HEK293 (cell line): Measurements from ENCODE around the gene CAB39L.
A peak's percentile ranks its signal among the peaks of the same experiment; 100 is the strongest.

Source experiments
- KLF1 ChIP-seq: fragments of 450-650 bp; formaldehyde crosslinking; IDR thresholded peaks from 2 replicates; pipeline ENCODE4 v1.5.1; 2016; ENCODE audit warnings: missing biosample characterization, missing genetic modification characterization
- ZBTB17 ChIP-seq: fragments of 450-650 bp; formaldehyde crosslinking; IDR thresholded peaks from 2 replicates; pipeline ENCODE4 v1.5.1; 2016; ENCODE audit warnings: missing biosample characterization, missing genetic modification characterization
- ZFP69B ChIP-seq: fragments of 450-650 bp; formaldehyde crosslinking; IDR thresholded peaks from 2 replicates; pipeline ENCODE4 v1.5.1; 2016; ENCODE audit warnings: missing biosample characterization, missing genetic modification characterization
- ZIC2 ChIP-seq: fragments of 450-650 bp; formaldehyde crosslinking; IDR thresholded peaks from 2 replicates; pipeline ENCODE4 v1.5.1; 2016; ENCODE audit warnings: missing biosample characterization, missing genetic modification characterization
- ZNF19 ChIP-seq: fragments of 450-650 bp; formaldehyde crosslinking; IDR thresholded peaks from 2 replicates; pipeline ENCODE4; 2016; ENCODE audit warnings: missing biosample characterization, missing genetic modification characterization, low read depth
- ZNF211 ChIP-seq: fragments of 450-650 bp; formaldehyde crosslinking; IDR thresholded peaks from 2 replicates; pipeline ENCODE4 v1.5.1; 2016; ENCODE audit warnings: low read depth, missing biosample characterization, missing genetic modification characterization
- ZNF24 ChIP-seq: fragments of 450-650 bp; formaldehyde crosslinking; IDR thresholded peaks from 2 replicates; pipeline ENCODE4 v1.5.1; 2016; ENCODE audit warnings: missing biosample characterization, missing genetic modification characterization
- ZNF501 ChIP-seq: fragments of 450-650 bp; formaldehyde crosslinking; IDR thresholded peaks from 2 replicates; pipeline ENCODE4 v1.5.1; 2016; ENCODE audit warnings: missing biosample characterization, missing genetic modification characterization
- ZNF555 ChIP-seq: fragments of 450-650 bp; formaldehyde crosslinking; conservative IDR thresholded peaks from 2 replicates; pipeline ENCODE4 v1.5.1; 2017; ENCODE audit warnings: missing biosample characterization, mild to moderate bottlenecking, missing genetic modification characterization, inconsistent platforms
- ZNF561 ChIP-seq: fragments of 450-650 bp; IDR thresholded peaks from 2 replicates; pipeline ENCODE4 v1.5.1; 2018; ENCODE audit warnings: missing biosample characterization, missing genetic modification characterization, borderline replicate concordance
- ZNF660 ChIP-seq: fragments of 450-650 bp; IDR thresholded peaks from 2 replicates; pipeline ENCODE4 v1.5.1; 2018; ENCODE audit warnings: missing biosample characterization, mild to moderate bottlenecking, missing genetic modification characterization
- ZNF747 ChIP-seq: fragments of 450-650 bp; formaldehyde crosslinking; IDR thresholded peaks from 2 replicates; pipeline ENCODE4 v1.5.1; 2016; ENCODE audit warnings: missing biosample characterization, missing genetic modification characterization
- ZSCAN23 ChIP-seq: fragments of 450-650 bp; formaldehyde crosslinking; IDR thresholded peaks from 2 replicates; pipeline ENCODE4 v1.5.1; 2016; ENCODE audit warnings: missing biosample characterization, missing genetic modification characterization
- TF ChIP-seq, protein P1 (sequence below): fragments of 450-650 bp; formaldehyde crosslinking; IDR thresholded peaks from 2 replicates; pipeline ENCODE4 v1.5.1; 2016; ENCODE audit warnings: missing biosample characterization, missing genetic modification characterization
- TF ChIP-seq, protein P2 (sequence below): fragments of 450-650 bp; formaldehyde crosslinking; IDR thresholded peaks from 2 replicates; pipeline ENCODE4 v1.5.1; 2016; ENCODE audit warnings: missing biosample characterization, missing genetic modification characterization
- TF ChIP-seq, protein P3 (sequence below): fragments of 450-650 bp; formaldehyde crosslinking; IDR thresholded peaks from 2 replicates; pipeline ENCODE4 v1.5.1; 2017; ENCODE audit warnings: missing biosample characterization, mild to moderate bottlenecking, missing genetic modification characterization, moderate library complexity
- TF ChIP-seq, protein P4 (sequence below): fragments of 450-650 bp; formaldehyde crosslinking; IDR thresholded peaks from 2 replicates; pipeline ENCODE4 v1.5.1; 2017; ENCODE audit warnings: missing biosample characterization, missing genetic modification characterization
- TF ChIP-seq, protein P5 (sequence below): fragments of 450-650 bp; formaldehyde crosslinking; IDR thresholded peaks from 2 replicates; pipeline ENCODE4 v1.5.1; 2016; ENCODE audit warnings: missing biosample characterization, missing genetic modification characterization
- TF ChIP-seq, protein P6 (sequence below): fragments of 450-650 bp; formaldehyde crosslinking; IDR thresholded peaks from 2 replicates; pipeline ENCODE4 v1.5.1; 2016; ENCODE audit warnings: missing biosample characterization, missing genetic modification characterization
- TF ChIP-seq, protein P7 (sequence below): fragments of 450-650 bp; formaldehyde crosslinking; IDR thresholded peaks from 2 replicates; pipeline ENCODE4 v1.5.1; 2016; ENCODE audit warnings: missing biosample characterization, missing genetic modification characterization

Gene CAB39L

DNA sequence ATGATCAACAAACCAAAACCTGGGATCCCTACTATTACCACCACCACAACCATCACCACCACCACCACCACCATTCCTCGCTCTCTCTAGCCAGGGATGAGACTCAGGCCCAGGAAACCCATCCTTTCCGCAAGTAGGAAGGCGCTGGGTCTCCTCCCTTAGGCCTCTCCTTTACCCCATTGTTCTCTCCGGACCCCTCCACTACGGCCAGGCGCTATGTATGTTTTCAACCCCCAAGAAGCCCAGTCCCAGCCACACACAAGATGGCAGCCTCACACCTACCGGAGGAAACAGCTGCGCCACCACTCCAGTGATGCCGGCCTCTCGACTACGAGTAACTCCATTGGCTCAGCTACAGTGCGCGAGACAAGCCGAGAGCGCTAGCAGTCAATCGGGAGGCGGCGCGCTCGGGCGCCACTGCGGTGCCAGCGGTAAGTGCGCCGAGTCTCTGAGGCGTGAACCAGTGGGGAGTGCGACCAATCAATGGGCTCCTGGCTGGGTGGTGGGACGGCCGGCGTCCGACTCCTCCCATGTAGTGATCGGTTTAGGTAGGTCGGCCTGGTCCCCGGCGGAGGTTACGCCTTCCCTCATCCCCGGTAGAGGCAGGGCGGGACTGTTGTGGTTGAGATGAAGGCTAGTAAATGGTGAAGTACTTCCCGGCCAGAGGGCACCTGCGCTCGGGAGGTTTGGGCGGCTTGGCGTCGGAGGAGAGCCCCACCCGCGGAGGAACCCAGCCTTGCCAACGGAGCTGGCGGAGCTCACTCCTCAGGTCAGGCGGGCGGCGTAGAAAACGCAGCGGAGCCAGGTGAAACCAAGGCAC lies at the start of gene CAB39L, which contains the start of gene SETDB2 (continued):
- TF ChIP-seq, protein P1, sequence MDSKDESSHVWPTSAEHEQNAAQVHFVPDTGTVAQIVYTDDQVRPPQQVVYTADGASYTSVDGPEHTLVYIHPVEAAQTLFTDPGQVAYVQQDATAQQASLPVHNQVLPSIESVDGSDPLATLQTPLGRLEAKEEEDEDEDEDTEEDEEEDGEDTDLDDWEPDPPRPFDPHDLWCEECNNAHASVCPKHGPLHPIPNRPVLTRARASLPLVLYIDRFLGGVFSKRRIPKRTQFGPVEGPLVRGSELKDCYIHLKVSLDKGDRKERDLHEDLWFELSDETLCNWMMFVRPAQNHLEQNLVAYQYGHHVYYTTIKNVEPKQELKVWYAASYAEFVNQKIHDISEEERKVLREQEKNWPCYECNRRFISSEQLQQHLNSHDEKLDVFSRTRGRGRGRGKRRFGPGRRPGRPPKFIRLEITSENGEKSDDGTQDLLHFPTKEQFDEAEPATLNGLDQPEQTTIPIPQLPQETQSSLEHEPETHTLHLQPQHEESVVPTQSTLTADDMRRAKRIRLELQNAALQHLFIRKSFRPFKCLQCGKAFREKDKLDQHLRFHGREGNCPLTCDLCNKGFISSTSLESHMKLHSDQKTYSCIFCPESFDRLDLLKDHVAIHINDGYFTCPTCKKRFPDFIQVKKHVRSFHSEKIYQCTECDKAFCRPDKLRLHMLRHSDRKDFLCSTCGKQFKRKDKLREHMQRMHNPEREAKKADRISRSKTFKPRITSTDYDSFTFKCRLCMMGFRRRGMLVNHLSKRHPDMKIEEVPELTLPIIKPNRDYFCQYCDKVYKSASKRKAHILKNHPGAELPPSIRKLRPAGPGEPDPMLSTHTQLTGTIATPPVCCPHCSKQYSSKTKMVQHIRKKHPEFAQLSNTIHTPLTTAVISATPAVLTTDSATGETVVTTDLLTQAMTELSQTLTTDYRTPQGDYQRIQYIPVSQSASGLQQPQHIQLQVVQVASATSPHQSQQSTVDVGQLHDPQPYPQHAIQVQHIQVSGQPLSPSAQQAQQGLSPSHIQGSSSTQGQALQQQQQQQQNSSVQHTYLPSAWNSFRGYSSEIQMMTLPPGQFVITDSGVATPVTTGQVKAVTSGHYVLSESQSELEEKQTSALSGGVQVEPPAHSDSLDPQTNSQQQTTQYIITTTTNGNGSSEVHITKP: peak; percentile 14
- TF ChIP-seq, protein P2, sequence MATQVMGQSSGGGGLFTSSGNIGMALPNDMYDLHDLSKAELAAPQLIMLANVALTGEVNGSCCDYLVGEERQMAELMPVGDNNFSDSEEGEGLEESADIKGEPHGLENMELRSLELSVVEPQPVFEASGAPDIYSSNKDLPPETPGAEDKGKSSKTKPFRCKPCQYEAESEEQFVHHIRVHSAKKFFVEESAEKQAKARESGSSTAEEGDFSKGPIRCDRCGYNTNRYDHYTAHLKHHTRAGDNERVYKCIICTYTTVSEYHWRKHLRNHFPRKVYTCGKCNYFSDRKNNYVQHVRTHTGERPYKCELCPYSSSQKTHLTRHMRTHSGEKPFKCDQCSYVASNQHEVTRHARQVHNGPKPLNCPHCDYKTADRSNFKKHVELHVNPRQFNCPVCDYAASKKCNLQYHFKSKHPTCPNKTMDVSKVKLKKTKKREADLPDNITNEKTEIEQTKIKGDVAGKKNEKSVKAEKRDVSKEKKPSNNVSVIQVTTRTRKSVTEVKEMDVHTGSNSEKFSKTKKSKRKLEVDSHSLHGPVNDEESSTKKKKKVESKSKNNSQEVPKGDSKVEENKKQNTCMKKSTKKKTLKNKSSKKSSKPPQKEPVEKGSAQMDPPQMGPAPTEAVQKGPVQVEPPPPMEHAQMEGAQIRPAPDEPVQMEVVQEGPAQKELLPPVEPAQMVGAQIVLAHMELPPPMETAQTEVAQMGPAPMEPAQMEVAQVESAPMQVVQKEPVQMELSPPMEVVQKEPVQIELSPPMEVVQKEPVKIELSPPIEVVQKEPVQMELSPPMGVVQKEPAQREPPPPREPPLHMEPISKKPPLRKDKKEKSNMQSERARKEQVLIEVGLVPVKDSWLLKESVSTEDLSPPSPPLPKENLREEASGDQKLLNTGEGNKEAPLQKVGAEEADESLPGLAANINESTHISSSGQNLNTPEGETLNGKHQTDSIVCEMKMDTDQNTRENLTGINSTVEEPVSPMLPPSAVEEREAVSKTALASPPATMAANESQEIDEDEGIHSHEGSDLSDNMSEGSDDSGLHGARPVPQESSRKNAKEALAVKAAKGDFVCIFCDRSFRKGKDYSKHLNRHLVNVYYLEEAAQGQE (tag by site-specific recombination): 0 out of 2 replicates have a peak, but pooled peaks have one; percentile 18
- TF ChIP-seq, protein P3, sequence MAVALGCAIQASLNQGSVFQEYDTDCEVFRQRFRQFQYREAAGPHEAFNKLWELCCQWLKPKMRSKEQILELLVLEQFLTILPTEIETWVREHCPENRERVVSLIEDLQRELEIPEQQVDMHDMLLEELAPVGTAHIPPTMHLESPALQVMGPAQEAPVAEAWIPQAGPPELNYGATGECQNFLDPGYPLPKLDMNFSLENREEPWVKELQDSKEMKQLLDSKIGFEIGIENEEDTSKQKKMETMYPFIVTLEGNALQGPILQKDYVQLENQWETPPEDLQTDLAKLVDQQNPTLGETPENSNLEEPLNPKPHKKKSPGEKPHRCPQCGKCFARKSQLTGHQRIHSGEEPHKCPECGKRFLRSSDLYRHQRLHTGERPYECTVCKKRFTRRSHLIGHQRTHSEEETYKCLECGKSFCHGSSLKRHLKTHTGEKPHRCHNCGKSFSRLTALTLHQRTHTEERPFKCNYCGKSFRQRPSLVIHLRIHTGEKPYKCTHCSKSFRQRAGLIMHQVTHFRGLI (tag by site-specific recombination): peak; percentile 57; the same call in 1 of the 2 replicates
- TF ChIP-seq ZNF24 (peak; percentile 80; the same call in 1 of the 2 replicates), ZNF561 (0 out of 2 replicates have a peak, but pooled peaks have one; percentile 54), KLF1 (tag by site-specific recombination) (0 out of 2 replicates have a peak, but pooled peaks have one; percentile 35), ZNF660 (tag by site-specific recombination) (peak; percentile 31; the same call in 1 of the 2 replicates), ZIC2 (tag by site-specific recombination) (peak; percentile 69), ZNF501 (tag by site-specific recombination) (peak; percentile 67; the same call in 1 of the 2 replicates), ZNF747 (no peak), ZBTB17 (tag by site-specific recombination) (peak; percentile 93), ZNF19 (tag by site-specific recombination) (no peak), ZSCAN23 (no peak), ZNF555 (tag by site-specific recombination) (no peak), ZNF211 (tag by site-specific recombination) (no peak), ZFP69B (tag by site-specific recombination) (peak; percentile 65)
- TF ChIP-seq, protein P4, sequence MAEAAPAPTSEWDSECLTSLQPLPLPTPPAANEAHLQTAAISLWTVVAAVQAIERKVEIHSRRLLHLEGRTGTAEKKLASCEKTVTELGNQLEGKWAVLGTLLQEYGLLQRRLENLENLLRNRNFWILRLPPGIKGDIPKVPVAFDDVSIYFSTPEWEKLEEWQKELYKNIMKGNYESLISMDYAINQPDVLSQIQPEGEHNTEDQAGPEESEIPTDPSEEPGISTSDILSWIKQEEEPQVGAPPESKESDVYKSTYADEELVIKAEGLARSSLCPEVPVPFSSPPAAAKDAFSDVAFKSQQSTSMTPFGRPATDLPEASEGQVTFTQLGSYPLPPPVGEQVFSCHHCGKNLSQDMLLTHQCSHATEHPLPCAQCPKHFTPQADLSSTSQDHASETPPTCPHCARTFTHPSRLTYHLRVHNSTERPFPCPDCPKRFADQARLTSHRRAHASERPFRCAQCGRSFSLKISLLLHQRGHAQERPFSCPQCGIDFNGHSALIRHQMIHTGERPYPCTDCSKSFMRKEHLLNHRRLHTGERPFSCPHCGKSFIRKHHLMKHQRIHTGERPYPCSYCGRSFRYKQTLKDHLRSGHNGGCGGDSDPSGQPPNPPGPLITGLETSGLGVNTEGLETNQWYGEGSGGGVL (tag by site-specific recombination): no peak
- TF ChIP-seq, protein P5, sequence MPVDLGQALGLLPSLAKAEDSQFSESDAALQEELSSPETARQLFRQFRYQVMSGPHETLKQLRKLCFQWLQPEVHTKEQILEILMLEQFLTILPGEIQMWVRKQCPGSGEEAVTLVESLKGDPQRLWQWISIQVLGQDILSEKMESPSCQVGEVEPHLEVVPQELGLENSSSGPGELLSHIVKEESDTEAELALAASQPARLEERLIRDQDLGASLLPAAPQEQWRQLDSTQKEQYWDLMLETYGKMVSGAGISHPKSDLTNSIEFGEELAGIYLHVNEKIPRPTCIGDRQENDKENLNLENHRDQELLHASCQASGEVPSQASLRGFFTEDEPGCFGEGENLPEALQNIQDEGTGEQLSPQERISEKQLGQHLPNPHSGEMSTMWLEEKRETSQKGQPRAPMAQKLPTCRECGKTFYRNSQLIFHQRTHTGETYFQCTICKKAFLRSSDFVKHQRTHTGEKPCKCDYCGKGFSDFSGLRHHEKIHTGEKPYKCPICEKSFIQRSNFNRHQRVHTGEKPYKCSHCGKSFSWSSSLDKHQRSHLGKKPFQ (tag by site-specific recombination): peak; percentile 36; the same call in 1 of the 2 replicates
- TF ChIP-seq, protein P6, sequence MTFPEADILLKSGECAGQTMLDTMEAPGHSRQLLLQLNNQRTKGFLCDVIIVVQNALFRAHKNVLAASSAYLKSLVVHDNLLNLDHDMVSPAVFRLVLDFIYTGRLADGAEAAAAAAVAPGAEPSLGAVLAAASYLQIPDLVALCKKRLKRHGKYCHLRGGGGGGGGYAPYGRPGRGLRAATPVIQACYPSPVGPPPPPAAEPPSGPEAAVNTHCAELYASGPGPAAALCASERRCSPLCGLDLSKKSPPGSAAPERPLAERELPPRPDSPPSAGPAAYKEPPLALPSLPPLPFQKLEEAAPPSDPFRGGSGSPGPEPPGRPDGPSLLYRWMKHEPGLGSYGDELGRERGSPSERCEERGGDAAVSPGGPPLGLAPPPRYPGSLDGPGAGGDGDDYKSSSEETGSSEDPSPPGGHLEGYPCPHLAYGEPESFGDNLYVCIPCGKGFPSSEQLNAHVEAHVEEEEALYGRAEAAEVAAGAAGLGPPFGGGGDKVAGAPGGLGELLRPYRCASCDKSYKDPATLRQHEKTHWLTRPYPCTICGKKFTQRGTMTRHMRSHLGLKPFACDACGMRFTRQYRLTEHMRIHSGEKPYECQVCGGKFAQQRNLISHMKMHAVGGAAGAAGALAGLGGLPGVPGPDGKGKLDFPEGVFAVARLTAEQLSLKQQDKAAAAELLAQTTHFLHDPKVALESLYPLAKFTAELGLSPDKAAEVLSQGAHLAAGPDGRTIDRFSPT (tag by site-specific recombination): peak; percentile 65; the same call in 1 of the 2 replicates
- TF ChIP-seq, protein P7, sequence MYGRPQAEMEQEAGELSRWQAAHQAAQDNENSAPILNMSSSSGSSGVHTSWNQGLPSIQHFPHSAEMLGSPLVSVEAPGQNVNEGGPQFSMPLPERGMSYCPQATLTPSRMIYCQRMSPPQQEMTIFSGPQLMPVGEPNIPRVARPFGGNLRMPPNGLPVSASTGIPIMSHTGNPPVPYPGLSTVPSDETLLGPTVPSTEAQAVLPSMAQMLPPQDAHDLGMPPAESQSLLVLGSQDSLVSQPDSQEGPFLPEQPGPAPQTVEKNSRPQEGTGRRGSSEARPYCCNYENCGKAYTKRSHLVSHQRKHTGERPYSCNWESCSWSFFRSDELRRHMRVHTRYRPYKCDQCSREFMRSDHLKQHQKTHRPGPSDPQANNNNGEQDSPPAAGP (tag by site-specific recombination): peak; percentile 45; the same call in 1 of the 2 replicates
